KMS-11 (cell line): ENCODE data around the gene DMD.

Source experiments
- H2AFZ ChIP-seq: fragments of 200-600 bp; sonication (generic); 2 replicates; pipeline ENCODE4 v1.6.1; 2016; ENCODE audit warnings: antibody characterized with exemption, mixed run types, low read depth
- H3K27ac ChIP-seq: fragments of 200-600 bp; sonication (generic); 2 replicates; pipeline ENCODE4 v1.6.1; 2016; ENCODE audit warnings: mild to moderate bottlenecking, mixed run types
- H3K27me3 ChIP-seq: fragments of 200-600 bp; sonication (generic); 2 replicates; pipeline ENCODE4 v1.6.1; 2017; ENCODE audit warnings: mild to moderate bottlenecking, low read depth, mixed run types, moderate library complexity; ENCODE audit not compliant: insufficient read depth
- H3K36me3 ChIP-seq: fragments of 200-600 bp; sonication (generic); 2 replicates; pipeline ENCODE4 v1.6.1; 2017; ENCODE audit warnings: mild to moderate bottlenecking, mixed run types; ENCODE audit not compliant: insufficient read depth
- H3K4me1 ChIP-seq: fragments of 200-600 bp; sonication (generic); 2 replicates; pipeline ENCODE4 v1.6.1; 2016; ENCODE audit warnings: mild to moderate bottlenecking, low read depth, mixed run types; ENCODE audit not compliant: poor library complexity, severe bottlenecking
- H3K4me2 ChIP-seq: fragments of 200-600 bp; sonication (generic); 2 replicates; pipeline ENCODE4 v1.7.0; 2016; ENCODE audit warnings: mild to moderate bottlenecking, mixed run types
- H3K4me3 ChIP-seq: fragments of 200-600 bp; sonication (generic); IDR thresholded peaks from 2 replicates; pipeline ENCODE4 v1.6.1; 2017; ENCODE audit warnings: low read depth, low read length, mixed read lengths; ENCODE audit not compliant: insufficient read depth
- H3K79me2 ChIP-seq: fragments of 200-600 bp; sonication (generic); 2 replicates; pipeline ENCODE4 v1.6.1; 2016; ENCODE audit warnings: low read depth, mixed run types; ENCODE audit not compliant: insufficient read depth
- H3K9ac ChIP-seq: fragments of 200-600 bp; sonication (generic); 2 replicates; pipeline ENCODE4 v1.6.1; 2016; ENCODE audit warnings: mild to moderate bottlenecking, mixed run types
- H4K20me1 ChIP-seq: fragments of 200-600 bp; sonication (generic); 2 replicates; pipeline ENCODE4 v1.6.1; 2016; ENCODE audit warnings: mild to moderate bottlenecking, mixed run types; ENCODE audit not compliant: insufficient read depth
- TF ChIP-seq, protein P1 (sequence below): fragments of 200-600 bp; sonication (generic); conservative IDR thresholded peaks from 2 replicates; pipeline ENCODE4 v1.6.1; 2017; ENCODE audit warnings: low read depth, mild to moderate bottlenecking, antibody characterized with exemption, low read length, moderate library complexity, mixed read lengths

Gene DMD

GRCh38 chrX:31884535-31884934, 1326.8 kb downstream of the DMD start:
- Histone ChIP-seq H3K9ac (no peak overlapping the region), H3K4me1 (no peaks in the 10 kb centered on the region), H3K4me2 (no peak overlapping the region), H3K4me3 (no peak overlapping the region), H3K36me3 (no peaks in the 10 kb centered on the region), H3K79me2 (no peaks in the 10 kb centered on the region), H3K27ac (no peak overlapping the region), H2AFZ (no peak overlapping the region), H3K27me3 (no peaks in the 10 kb centered on the region), H4K20me1 (no peaks in the 10 kb centered on the region)
- TF ChIP-seq, protein P1, sequence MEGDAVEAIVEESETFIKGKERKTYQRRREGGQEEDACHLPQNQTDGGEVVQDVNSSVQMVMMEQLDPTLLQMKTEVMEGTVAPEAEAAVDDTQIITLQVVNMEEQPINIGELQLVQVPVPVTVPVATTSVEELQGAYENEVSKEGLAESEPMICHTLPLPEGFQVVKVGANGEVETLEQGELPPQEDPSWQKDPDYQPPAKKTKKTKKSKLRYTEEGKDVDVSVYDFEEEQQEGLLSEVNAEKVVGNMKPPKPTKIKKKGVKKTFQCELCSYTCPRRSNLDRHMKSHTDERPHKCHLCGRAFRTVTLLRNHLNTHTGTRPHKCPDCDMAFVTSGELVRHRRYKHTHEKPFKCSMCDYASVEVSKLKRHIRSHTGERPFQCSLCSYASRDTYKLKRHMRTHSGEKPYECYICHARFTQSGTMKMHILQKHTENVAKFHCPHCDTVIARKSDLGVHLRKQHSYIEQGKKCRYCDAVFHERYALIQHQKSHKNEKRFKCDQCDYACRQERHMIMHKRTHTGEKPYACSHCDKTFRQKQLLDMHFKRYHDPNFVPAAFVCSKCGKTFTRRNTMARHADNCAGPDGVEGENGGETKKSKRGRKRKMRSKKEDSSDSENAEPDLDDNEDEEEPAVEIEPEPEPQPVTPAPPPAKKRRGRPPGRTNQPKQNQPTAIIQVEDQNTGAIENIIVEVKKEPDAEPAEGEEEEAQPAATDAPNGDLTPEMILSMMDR: no peak

DNA sequence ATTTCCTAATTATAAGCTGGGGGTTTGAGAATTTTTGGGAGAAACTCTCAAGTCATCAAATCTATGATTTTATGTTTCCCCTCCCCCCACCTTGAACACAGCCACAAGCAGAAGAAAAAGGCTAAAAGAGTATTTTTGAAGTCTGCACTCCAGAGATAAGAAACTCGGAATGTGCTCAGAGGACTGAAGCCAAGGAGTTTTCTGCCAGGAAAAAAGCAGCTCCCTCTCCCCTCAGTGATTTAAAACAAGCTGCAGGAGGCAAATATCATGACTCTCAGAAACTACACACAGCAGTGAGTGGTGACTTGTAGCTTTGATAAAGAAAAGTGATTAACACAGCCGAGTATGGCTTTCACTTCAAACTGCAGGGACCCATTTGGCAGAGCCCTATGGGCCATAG, 1339.3 kb downstream of the DMD start:
- H3K4me3 ChIP-seq: no peak overlapping the region
- no peak overlapping the region for H3K4me2 ChIP-seq
- H3K27ac ChIP-seq: no peak overlapping the region
- no peaks in the 10 kb centered on the region for H4K20me1 ChIP-seq
- H3K9ac ChIP-seq: no peak overlapping the region
- TF ChIP-seq, protein P1: no peak
- no peaks in the 10 kb centered on the region for H3K36me3 ChIP-seq
- H3K79me2 ChIP-seq: no peaks in the 10 kb centered on the region
- no peak overlapping the region for H2AFZ ChIP-seq
- H3K4me1 ChIP-seq: no peaks in the 10 kb centered on the region
- no peaks in the 10 kb centered on the region for H3K27me3 ChIP-seq

DNA sequence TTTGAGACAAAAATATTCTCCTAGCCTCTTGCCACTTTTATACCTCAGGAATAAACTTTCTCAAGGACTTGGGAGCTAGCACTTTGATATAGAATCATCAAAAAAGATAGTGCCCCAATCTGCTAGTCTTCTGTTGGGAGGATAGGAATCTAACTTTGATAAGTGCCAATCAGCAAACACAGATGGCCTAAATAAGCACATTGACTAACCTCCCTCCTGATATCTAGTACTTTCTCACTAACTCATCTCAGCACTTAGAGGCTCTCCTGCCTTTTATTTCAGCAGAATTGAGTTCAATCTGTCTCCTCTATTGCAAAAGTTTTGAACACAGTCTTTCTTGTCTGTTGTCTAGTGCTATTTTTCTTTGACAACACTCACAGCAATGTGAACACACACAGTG, 1341.1 kb downstream of the DMD start:
- no peak overlapping the region for H3K27ac ChIP-seq
- no peak overlapping the region for H3K4me3 ChIP-seq
- no peak overlapping the region for H3K9ac ChIP-seq
- TF ChIP-seq, protein P1: no peak
- H3K79me2 ChIP-seq: no peaks in the 10 kb centered on the region
- no peak overlapping the region for H3K4me2 ChIP-seq
- H3K36me3 ChIP-seq: no peaks in the 10 kb centered on the region
- no peaks in the 10 kb centered on the region for H3K4me1 ChIP-seq
- no peaks in the 10 kb centered on the region for H4K20me1 ChIP-seq
- H2AFZ ChIP-seq: no peak overlapping the region
- H3K27me3 ChIP-seq: no peaks in the 10 kb centered on the region

- no peak overlapping the region for H3K27ac ChIP-seq
- no peaks in the 10 kb centered on the region for H3K79me2 ChIP-seq
- TF ChIP-seq, protein P1: no peak
- H3K4me2 ChIP-seq: no peak overlapping the region
- H3K9ac ChIP-seq: no peak overlapping the region
- H3K27me3 ChIP-seq: no peaks in the 10 kb centered on the region
- no peak overlapping the region for H3K4me3 ChIP-seq
- no peak overlapping the region for H2AFZ ChIP-seq
- H4K20me1 ChIP-seq: no peaks in the 10 kb centered on the region
- no peaks in the 10 kb centered on the region for H3K4me1 ChIP-seq
- H3K36me3 ChIP-seq: no peaks in the 10 kb centered on the region
Measured at GRCh38 chrX:31860686-31861085, 1350.7 kb downstream of the DMD start.

DNA sequence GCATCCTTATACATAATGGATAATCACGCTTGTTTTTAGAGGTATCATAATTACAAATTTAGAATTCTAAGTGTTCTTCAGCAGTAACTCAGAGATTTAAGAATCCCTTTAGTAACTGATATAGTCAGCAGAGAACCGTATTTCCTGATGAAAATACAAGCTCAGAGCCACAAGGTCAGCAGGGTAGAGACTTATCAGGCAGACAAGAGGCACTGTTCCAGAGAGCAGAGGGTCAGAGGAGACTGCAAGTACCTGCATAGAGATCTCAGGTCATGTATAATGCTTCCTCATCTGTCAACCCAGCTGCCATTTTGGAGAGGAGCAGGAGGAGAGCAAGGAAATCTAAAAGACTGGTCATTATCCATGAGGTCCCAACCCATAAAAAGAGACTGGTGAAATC, 1352.4 kb downstream of the DMD start:
- H3K27ac ChIP-seq: no peak overlapping the region
- no peaks in the 10 kb centered on the region for H4K20me1 ChIP-seq
- H3K27me3 ChIP-seq: no peaks in the 10 kb centered on the region
- no peaks in the 10 kb centered on the region for H3K79me2 ChIP-seq
- no peaks in the 10 kb centered on the region for H3K4me1 ChIP-seq
- no peak overlapping the region for H3K4me3 ChIP-seq
- H3K9ac ChIP-seq: no peak overlapping the region
- no peaks in the 10 kb centered on the region for H3K36me3 ChIP-seq
- TF ChIP-seq, protein P1: no peak
- no peak overlapping the region for H2AFZ ChIP-seq
- H3K4me2 ChIP-seq: no peak overlapping the region
